K562 (cell line): ENCODE results near the gene CTDSPL2. TPM values are rescaled to one million over a fixed set of nuclear protein-coding genes. Genes with fewer than 3 reads are reported as not detected.
A peak's percentile ranks its signal among the peaks of the same experiment; 100 is the strongest.

Source experiments
- ARID1B ChIP-seq: fragments of 450-650 bp; IDR thresholded peaks from 2 replicates; pipeline ENCODE4 v1.6.1; 2016; ENCODE audit warnings: antibody characterized with exemption, mild to moderate bottlenecking, inconsistent platforms
- ASH1L ChIP-seq: fragments of 450-650 bp; IDR thresholded peaks from 2 replicates; pipeline ENCODE4 v1.6.1; 2018; ENCODE audit warnings: borderline replicate concordance, mild to moderate bottlenecking, low read depth; ENCODE audit not compliant: partially characterized antibody
- BHLHE40 ChIP-seq: IDR thresholded peaks from 2 replicates; pipeline ENCODE4 v1.6.1; 2011; ENCODE audit warnings: low read length, improper control_type of control experiment
- CREB5 ChIP-seq: fragments of 250-450 bp; sonication (Bioruptor Pico); IDR thresholded peaks from 2 replicates; pipeline ENCODE4 v1.5.0; 2020; ENCODE audit warnings: mild to moderate bottlenecking
- DPF2 ChIP-seq: fragments of 450-650 bp; IDR thresholded peaks from 2 replicates; pipeline ENCODE4 v1.6.1; 2016
- EGR1 ChIP-seq: fragments of 450-650 bp; conservative IDR thresholded peaks from 2 replicates; pipeline ENCODE4 v1.6.1; 2017; ENCODE audit warnings: mild to moderate bottlenecking
- ELF1 ChIP-seq: fragments of 200-800 bp; sonication (Bioruptor generic); IDR thresholded peaks from 2 replicates; pipeline ENCODE4 v1.6.1; 2016; ENCODE audit warnings: missing genetic modification characterization, missing compliant biosample characterization
- ETS2 ChIP-seq: IDR thresholded peaks from 2 replicates; pipeline ENCODE4 v1.6.1; 2016; ENCODE audit warnings: borderline replicate concordance, missing genetic modification characterization, mild to moderate bottlenecking, moderate library complexity, missing compliant biosample characterization; ENCODE audit not compliant: poor library complexity, severe bottlenecking
- HDAC8 ChIP-seq: fragments of 450-650 bp; IDR thresholded peaks from 2 replicates; pipeline ENCODE4 v1.6.1; 2016; ENCODE audit warnings: mild to moderate bottlenecking, missing genetic modification characterization, moderate library complexity, missing compliant biosample characterization
- MBD1 ChIP-seq: fragments of 250-450 bp; sonication (Bioruptor Pico); IDR thresholded peaks from 2 replicates; pipeline ENCODE4 v1.8.0; 2022; ENCODE audit warnings: inconsistent platforms
- MNT ChIP-seq, 2 experiments: fragments of 450-650 bp; conservative IDR thresholded peaks; 2 replicates each; pipeline ENCODE4 v1.6.1; 2017; ENCODE audit warnings: mild to moderate bottlenecking in 2 of 2, moderate library complexity in 2 of 2
- RBM22 ChIP-seq: fragments of 200-400 bp; formaldehyde crosslinking; IDR thresholded peaks from 2 replicates; pipeline ENCODE4 v1.6.1; 2018; ENCODE audit warnings: low read length, low read depth; ENCODE audit not compliant: poor library complexity, severe bottlenecking
- SMARCB1 ChIP-seq: IDR thresholded peaks from 2 replicates; pipeline ENCODE4 v1.6.1; 2011; ENCODE audit warnings: improper control_type of control experiment, low read depth; ENCODE audit not compliant: insufficient read length
- SMARCC2 ChIP-seq: fragments of 450-650 bp; IDR thresholded peaks from 2 replicates; pipeline ENCODE4 v1.6.1; 2017; ENCODE audit warnings: antibody characterized with exemption, moderate library complexity, mild to moderate bottlenecking, low read depth
- TRIM24 ChIP-seq, 2 experiments: fragments of 450-650 bp; IDR thresholded peaks; 2 replicates each; pipeline ENCODE4 v1.6.1; 2016
- XRCC3 ChIP-seq: fragments of 450-650 bp; IDR thresholded peaks from 2 replicates; pipeline ENCODE4 v1.6.1; 2017; ENCODE audit warnings: mild to moderate bottlenecking, moderate library complexity
- ZFP30 ChIP-seq: fragments of 250-450 bp; sonication (Bioruptor Pico); IDR thresholded peaks from 2 replicates; pipeline ENCODE4 v1.8.0; 2022; ENCODE audit warnings: moderate library complexity, mild to moderate bottlenecking, inconsistent platforms, borderline replicate concordance
- ZNF124 ChIP-seq: sonication (generic); formaldehyde crosslinking; IDR thresholded peaks from 2 replicates; pipeline ENCODE4 v1.8.1; 2022; ENCODE audit warnings: missing genetic modification reagents
- ZNF165 ChIP-seq: fragments of 250-450 bp; sonication (Bioruptor Pico); IDR thresholded peaks from 2 replicates; pipeline ENCODE4 v1.4.0; 2020; ENCODE audit warnings: borderline replicate concordance
- ZNF263 ChIP-seq: sonication (generic); formaldehyde crosslinking; IDR thresholded peaks from 2 replicates; pipeline ENCODE4 v1.8.0; 2022; ENCODE audit warnings: mild to moderate bottlenecking, missing genetic modification reagents, borderline replicate concordance
- ZNF311 ChIP-seq: fragments of 250-450 bp; sonication (Bioruptor Pico); IDR thresholded peaks from 2 replicates; pipeline ENCODE4 v1.4.0; 2020; ENCODE audit warnings: mild to moderate bottlenecking, moderate library complexity
- ZNF384 ChIP-seq: IDR thresholded peaks from 2 replicates; pipeline ENCODE4 v1.6.1; 2012; ENCODE audit warnings: low read depth, low read length, improper control_type of control experiment
- ZNF695 ChIP-seq: fragments of 450-650 bp; formaldehyde crosslinking; IDR thresholded peaks from 2 replicates; pipeline ENCODE4 v1.4.0; 2020; ENCODE audit warnings: mild to moderate bottlenecking, moderate library complexity
- polyA plus RNA-seq, 8 experiments: library from polyadenylated mRNA; depleted of rRNA in 4 of 8; stranded (reverse) in 5 of 8; unstranded in 3 of 8; fragments of >200 nt; fragmentation: Nextera tagmentation in 2 of 8; fragmentation: Illumina TruSeq in 1 of 8; extraction: Ambion mirVana in 2 of 8; extraction: Trizol in 1 of 8; gene quantifications; 2 replicates each; pipeline versions ENCODE4 v1.2.1 to v1.2.3, GENCODE V29; 2011 to 2014; ENCODE audit warnings: inconsistent platforms in 1 of 8, missing spikeins in 1 of 8
- total RNA-seq, 7 experiments: library from RNA; depleted of rRNA in 6 of 7; stranded (reverse); fragments of >200 nt in 6 of 7; fragmentation: Illumina TruSeq in 2 of 7; extraction: Trizol in 2 of 7; gene quantifications; 2 replicates each; pipeline versions ENCODE4 v1.2.1 to v1.2.3, GENCODE V29; 2011 to 2021; ENCODE audit warnings: low replicate concordance in 1 of 7
- TF ChIP-seq, protein P1 (sequence below), 3 experiments: IDR thresholded peaks in 2 of 3; conservative IDR thresholded peaks in 1 of 3; 2 replicates each; pipeline ENCODE4 v1.5.1; 2011 to 2012; ENCODE audit warnings: low read length in 3 of 3, mild to moderate bottlenecking in 3 of 3, control low read depth in 2 of 3, improper control_type of control experiment in 1 of 3, inconsistent platforms in 1 of 3, low read depth in 1 of 3, mixed read lengths in 1 of 3, moderate library complexity in 1 of 3; ENCODE audit not compliant: insufficient read depth in 2 of 3

Gene CTDSPL2
- total and polyA plus RNA-seq, 9 of the 15 experiments (the other 6 are each of a cell fraction or from before 2014, with no cell fraction given), result 16.8 to 79.0 (median 53.1) TPM

DNA sequence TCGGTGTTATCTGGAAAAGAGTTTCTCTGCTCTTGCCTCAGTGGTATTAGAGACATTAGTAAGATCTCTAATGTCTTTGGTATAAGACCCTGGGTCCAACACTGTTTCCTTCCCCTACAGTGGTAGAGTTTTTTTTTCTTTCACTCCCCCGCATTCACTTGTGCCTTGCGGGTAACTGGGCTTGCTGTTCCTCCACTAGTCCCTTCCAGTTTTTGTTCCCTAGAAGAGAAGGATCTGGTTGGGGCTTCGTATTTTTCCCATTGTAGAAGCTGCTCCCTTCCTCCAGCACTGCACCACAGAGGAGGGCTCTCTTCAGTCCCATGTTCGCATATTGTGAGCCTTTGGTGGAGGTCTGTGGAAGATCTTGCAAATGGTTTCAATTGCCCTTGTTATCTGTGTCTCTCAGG is 13.7 kb downstream of the CTDSPL2 start (continued):
- TF ChIP-seq ZNF311 (CRISPR knock-in tag) (no peak), BHLHE40 (0 out of 2 replicates have a peak, but pooled peaks have one; percentile 6), ETS2 (tag) (no peak), RBM22 (no peak), MBD1 (CRISPR knock-in tag) (no peak), ZNF165 (CRISPR knock-in tag) (no peak), ZNF263 (CRISPR knock-in tag) (no peak), CREB5 (no peak), XRCC3 (no peak), EGR1 (peak; percentile 84), ASH1L (no peak), TRIM24 (IDR thresholded peaks at IDR 0.05) (0 out of 4 replicates have a peak, but pooled peaks of 1 of the 2 experiments have one; percentile 8), ZNF384 (peak; percentile 92), ZNF695 (CRISPR knock-in tag) (no peak), ARID1B (peak; percentile 56; the same call in 1 of the 2 replicates), HDAC8 (no peak), ELF1 (tag) (no peak), ZNF124 (no peak), ZFP30 (no peak), MNT (conservative IDR thresholded peaks at IDR 0.05) (0 out of 4 replicates have a peak, but pooled peaks of 1 of the 2 experiments have one; percentile 12), SMARCC2 (no peak), DPF2 (peak; percentile 70), SMARCB1 (peak; percentile 52)
- TF ChIP-seq, protein P1, sequence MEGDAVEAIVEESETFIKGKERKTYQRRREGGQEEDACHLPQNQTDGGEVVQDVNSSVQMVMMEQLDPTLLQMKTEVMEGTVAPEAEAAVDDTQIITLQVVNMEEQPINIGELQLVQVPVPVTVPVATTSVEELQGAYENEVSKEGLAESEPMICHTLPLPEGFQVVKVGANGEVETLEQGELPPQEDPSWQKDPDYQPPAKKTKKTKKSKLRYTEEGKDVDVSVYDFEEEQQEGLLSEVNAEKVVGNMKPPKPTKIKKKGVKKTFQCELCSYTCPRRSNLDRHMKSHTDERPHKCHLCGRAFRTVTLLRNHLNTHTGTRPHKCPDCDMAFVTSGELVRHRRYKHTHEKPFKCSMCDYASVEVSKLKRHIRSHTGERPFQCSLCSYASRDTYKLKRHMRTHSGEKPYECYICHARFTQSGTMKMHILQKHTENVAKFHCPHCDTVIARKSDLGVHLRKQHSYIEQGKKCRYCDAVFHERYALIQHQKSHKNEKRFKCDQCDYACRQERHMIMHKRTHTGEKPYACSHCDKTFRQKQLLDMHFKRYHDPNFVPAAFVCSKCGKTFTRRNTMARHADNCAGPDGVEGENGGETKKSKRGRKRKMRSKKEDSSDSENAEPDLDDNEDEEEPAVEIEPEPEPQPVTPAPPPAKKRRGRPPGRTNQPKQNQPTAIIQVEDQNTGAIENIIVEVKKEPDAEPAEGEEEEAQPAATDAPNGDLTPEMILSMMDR (IDR thresholded peaks at IDR 0.05 in 2 of 3, conservative IDR thresholded peaks at IDR 0.05 in 1 of 3; ENCODE audit: insufficient read depth in 2 of 3, low read depth in 1 of 3, low read length in 3 of 3), result no peak
